Activated CD8-positive, alpha-beta T cell treated with anti-CD3 and anti-CD28 coated beads, Interleukin-2, amount 10 ng/mL, durations not matched to agents 7 days and 5 days (primary cell): ENCODE measurements around the gene PCDH20. TPM values are rescaled to one million over a fixed set of nuclear protein-coding genes. Genes with fewer than 3 reads are reported as not detected.
"Not testable (repeated sequence)": the region's sequence is repeated elsewhere in the genome, so short reads cannot be mapped to it uniquely, and the experiment has no call there.

ENCODE experiments used
- ATAC-seq: fragments of 150-1000 bp; cut with Tn5 transposase; one replicate; pipeline ENCODE4 v1.10.0; 2021; ENCODE audit warnings: moderate library complexity
- CTCF ChIA-PET: fragments of 350-600 bp; sonication (Branson Sonifier 250); formaldehyde crosslinking; loops from one replicate; lab custom pipeline; 2021; ENCODE audit warnings: antibody characterized with exemption; lab: Charles Lee
- POLR2A ChIA-PET: fragments of 350-600 bp; sonication (Branson Sonifier 250); formaldehyde crosslinking; loops from one replicate; lab custom pipeline; 2021; ENCODE audit warnings: antibody characterized with exemption; lab: Charles Lee
- DNase-seq: peaks from one replicate; pipeline ENCODE4 v3.0.0-alpha.2; 2020
- H3K27ac Mint-ChIP-seq: one replicate; pipeline ENCODE4 v1.8.0; 2021; ENCODE audit warnings: mild to moderate bottlenecking, mixed read lengths
- H3K27me3 Mint-ChIP-seq: one replicate; pipeline ENCODE4 v1.8.0; 2021; ENCODE audit warnings: low read depth, mixed read lengths
- H3K36me3 Mint-ChIP-seq: one replicate; pipeline ENCODE4 v1.8.0; 2021; ENCODE audit warnings: low read depth, mixed read lengths
- H3K4me1 Mint-ChIP-seq: one replicate; pipeline ENCODE4 v1.8.0; 2021; ENCODE audit warnings: low read depth, mixed read lengths
- H3K4me3 Mint-ChIP-seq: one replicate; pipeline ENCODE4 v1.8.0; 2021; ENCODE audit warnings: mild to moderate bottlenecking, mixed read lengths
- H3K9me3 Mint-ChIP-seq: one replicate; pipeline ENCODE4 v1.8.0; 2022; ENCODE audit warnings: mixed read lengths; ENCODE audit not compliant: insufficient read depth
- total RNA-seq, 2 experiments: library from RNA; stranded (reverse); gene quantifications; one replicate each; pipeline ENCODE4 v1.2.3, GENCODE V29; 2021

The PCDH20 gene
- total RNA-seq, 2 experiments from 2014 or later = not detected

- no peak for ATAC-seq
- H3K27ac Mint-ChIP-seq = no peak overlapping the region
- no peak overlapping the region for H3K4me3 Mint-ChIP-seq
- DNase-seq = no peak
- no peaks in the 10 kb centered on the region for H3K36me3 Mint-ChIP-seq
- H3K4me1 Mint-ChIP-seq = no peaks in the 10 kb centered on the region
- POLR2A ChIA-PET = no interaction called here
- CTCF ChIA-PET = no interaction called here
- no peaks in the 10 kb centered on the region for H3K9me3 Mint-ChIP-seq
- H3K27me3 Mint-ChIP-seq = no peaks in the 10 kb centered on the region
These were observed 9.4 kb downstream of the PCDH20 start for GRCh38 chr13:61406275-61406674.

DNA sequence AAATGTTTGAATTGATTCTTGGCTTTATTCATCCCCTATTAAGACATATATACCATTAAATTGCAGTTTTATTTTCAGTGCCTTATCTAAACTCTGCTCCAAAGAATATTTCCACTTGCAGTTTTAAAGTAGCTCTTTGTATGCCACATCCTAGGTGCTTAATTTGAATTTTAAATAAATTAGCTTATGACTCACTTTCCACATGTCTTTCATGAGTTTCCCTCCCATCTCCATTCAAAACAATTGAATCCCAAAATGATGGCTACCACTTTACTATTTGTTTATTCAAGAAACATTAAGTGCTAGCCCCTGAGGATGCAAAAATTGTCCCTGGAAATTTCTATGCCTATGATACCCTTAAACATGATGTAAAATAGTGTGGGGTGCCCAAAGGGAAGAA lies 19.5 kb downstream of the PCDH20 start:
- Mint-ChIP-seq H3K27ac (no peak overlapping the region), H3K4me1 (no peaks in the 10 kb centered on the region), H3K36me3 (no peaks in the 10 kb centered on the region), H3K9me3 (no peaks in the 10 kb centered on the region), H3K27me3 (no peaks in the 10 kb centered on the region), H3K4me3 (no peak overlapping the region)
- ChIA-PET CTCF (no interaction called here), POLR2A (no interaction called here)
- ATAC-seq (no peak), DNase-seq (no peak)

GRCh38 chr13:61391426-61391825 lies 24.2 kb downstream of the PCDH20 start:
- Mint-ChIP-seq H3K27me3 (no peaks in the 10 kb centered on the region), H3K27ac (no peak overlapping the region), H3K4me1 (no peaks in the 10 kb centered on the region), H3K9me3 (no peaks in the 10 kb centered on the region), H3K4me3 (no peak overlapping the region), H3K36me3 (no peaks in the 10 kb centered on the region)
- POLR2A ChIA-PET = no interaction called here
- DNase-seq (no peak), ATAC-seq (no peak)
- CTCF ChIA-PET = no interaction called here

GRCh38 chr13:61387694-61388093 lies 28.0 kb downstream of the PCDH20 start:
- ATAC-seq (no peak), DNase-seq (no peak)
- Mint-ChIP-seq H3K9me3 (no peaks in the 10 kb centered on the region), H3K4me3 (no peak overlapping the region), H3K36me3 (no peaks in the 10 kb centered on the region), H3K4me1 (no peaks in the 10 kb centered on the region), H3K27me3 (no peaks in the 10 kb centered on the region), H3K27ac (no peak overlapping the region)
- POLR2A ChIA-PET = no interaction called here
- CTCF ChIA-PET = no interaction called here

GRCh38 chr13:61383111-61383510 lies 32.5 kb downstream of the PCDH20 start:
- no peak overlapping the region for H3K27ac Mint-ChIP-seq
- ChIA-PET CTCF (no interaction called here), POLR2A (no interaction called here)
- DNase-seq = no peak
- H3K4me1 Mint-ChIP-seq = no peaks in the 10 kb centered on the region
- H3K36me3 Mint-ChIP-seq = no peaks in the 10 kb centered on the region
- no peaks in the 10 kb centered on the region for H3K9me3 Mint-ChIP-seq
- ATAC-seq = no peak
- no peak overlapping the region for H3K4me3 Mint-ChIP-seq
- no peaks in the 10 kb centered on the region for H3K27me3 Mint-ChIP-seq

GRCh38 chr13:61370520-61370919 lies 45.1 kb downstream of the PCDH20 start:
- no peak overlapping the region for H3K4me3 Mint-ChIP-seq
- no peak overlapping the region for H3K27ac Mint-ChIP-seq
- POLR2A ChIA-PET = no interaction called here
- ATAC-seq (no peak), DNase-seq (no peak)
- H3K4me1 Mint-ChIP-seq = no peaks in the 10 kb centered on the region
- no peaks in the 10 kb centered on the region for H3K27me3 Mint-ChIP-seq
- no peaks in the 10 kb centered on the region for H3K36me3 Mint-ChIP-seq
- peaks cover 7% of the 10 kb centered on the region for H3K9me3 Mint-ChIP-seq
- CTCF ChIA-PET = no interaction called here

- H3K27ac Mint-ChIP-seq, ATAC-seq, H3K36me3 Mint-ChIP-seq, H3K27me3 Mint-ChIP-seq, POLR2A ChIA-PET, H3K4me1 Mint-ChIP-seq, DNase-seq, H3K4me3 Mint-ChIP-seq, CTCF ChIA-PET: not testable (repeated sequence)
- peaks cover 10% of the 10 kb centered on the region for H3K9me3 Mint-ChIP-seq
These were observed 51.0 kb downstream of the PCDH20 start for GRCh38 chr13:61364690-61365089.

DNA sequence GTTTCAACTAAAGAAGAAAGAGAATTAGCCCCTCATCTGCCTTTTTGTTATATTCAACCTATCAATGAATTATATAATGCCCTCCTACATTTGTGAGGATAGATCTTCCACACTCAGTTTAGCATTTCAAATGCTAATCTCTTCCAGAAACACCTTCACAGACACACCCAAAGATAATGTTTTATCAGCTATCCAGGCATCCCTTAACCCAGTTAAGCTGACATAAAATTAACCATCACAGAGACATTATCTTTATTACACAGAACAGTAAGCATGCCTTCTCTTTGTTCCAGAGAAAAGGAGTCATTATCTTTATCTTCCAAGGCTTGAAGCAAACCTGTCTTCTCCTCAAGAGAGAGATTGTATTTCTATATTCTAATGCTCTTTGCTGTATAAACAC lies 53.1 kb downstream of the PCDH20 start:
- Mint-ChIP-seq H3K4me1 (no peaks in the 10 kb centered on the region), H3K9me3 (peaks cover 10% of the 10 kb centered on the region), H3K4me3 (no peak overlapping the region), H3K27me3 (no peaks in the 10 kb centered on the region), H3K27ac (no peak overlapping the region), H3K36me3 (no peaks in the 10 kb centered on the region)
- CTCF ChIA-PET = no interaction called here
- POLR2A ChIA-PET = no interaction called here
- DNase-seq (no peak), ATAC-seq (no peak)
